ENCODE data around the gene GAGE12H. TPM values are rescaled to one million over a fixed set of nuclear protein-coding genes. Genes with fewer than 3 reads are reported as not detected.
"Not testable (repeated sequence)": the region's sequence is repeated elsewhere in the genome, so short reads cannot be mapped to it uniquely, and the experiment has no call there.

Gene GAGE12H
- total RNA-seq, 1 experiment from 2014 or later, result not detected

DNA sequence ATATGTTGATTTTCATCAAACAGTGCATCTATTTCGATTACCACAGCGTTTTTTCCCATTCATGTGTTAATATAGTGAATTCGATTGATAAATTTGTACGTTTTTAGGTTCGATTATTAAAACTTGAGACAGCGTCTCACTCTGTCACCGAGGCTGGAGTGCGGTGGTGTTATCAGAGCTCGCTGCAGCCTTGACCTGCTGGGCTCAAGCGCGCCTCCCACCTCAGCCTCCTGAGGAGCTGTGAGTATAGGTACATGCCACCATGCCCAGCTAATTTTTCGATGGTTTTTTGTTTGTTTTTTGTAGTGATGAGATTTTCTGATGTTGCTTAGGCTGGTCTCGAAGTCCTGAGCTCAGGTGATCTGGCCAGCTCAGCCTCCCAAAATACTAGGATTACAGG, 10.6 kb upstream of the GAGE12H start:
- H3K27ac Mint-ChIP-seq; H2BK5ac ChIP-seq (ENCODE audit: insufficient read length, low read length): not testable (repeated sequence)
- no CpG with 5 or more reads among the region's 13 CpGs for WGBS (ENCODE audit: extremely low coverage, insufficient read length, low lambda C conversion rate)

DNA sequence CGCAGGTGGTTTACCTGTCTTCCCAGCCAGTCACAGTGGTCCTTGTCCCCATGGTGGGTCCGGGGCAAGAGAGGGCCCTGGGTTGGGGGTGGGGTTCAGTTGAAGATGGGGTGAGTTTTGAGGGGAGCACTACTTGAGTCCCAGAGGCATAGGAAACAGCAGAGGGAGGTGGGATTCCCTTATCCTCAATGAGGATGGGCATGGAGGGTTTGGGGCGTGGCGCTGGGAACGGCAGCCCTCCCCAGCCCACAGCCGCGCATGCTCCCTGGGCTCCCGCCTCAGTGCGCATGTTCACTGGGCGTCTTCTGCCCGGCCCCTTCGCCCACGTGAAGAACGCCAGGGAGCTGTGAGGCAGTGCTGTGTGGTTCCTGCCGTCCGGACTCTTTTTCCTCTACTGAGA, 9.6 kb upstream of the GAGE12H start, which contains the start of gene GAGE12G:
GAGE12G (plus strand) TSS at position 301 of the 400 bp plus-strand sequence. CDS start 1,155 bp downstream, outside the sequence.
- not testable (repeated sequence) for DNase-seq, H3K4me3 Mint-ChIP-seq
- no CpG with 5 or more reads among the region's 16 CpGs for WGBS (ENCODE audit: extremely low coverage, insufficient read length, low lambda C conversion rate)

More for the DNA sequence above, 10.6 kb upstream of the GAGE12H start:
- H3K56ac ChIP-seq (ENCODE audit: insufficient read length, low read depth, low read length); H3K23ac ChIP-seq (ENCODE audit: insufficient read length, low read depth, low read length); H4K5ac ChIP-seq (ENCODE audit: insufficient read length, low read depth, low read length); DNase-seq; H4K8ac ChIP-seq (replicated peaks; ENCODE audit: insufficient read length, low read depth, low read length); H2BK12ac ChIP-seq (ENCODE audit: insufficient read length, low read depth, low read length); H4K91ac ChIP-seq (ENCODE audit: insufficient read length, low read depth, low read length); H3K27me3 ChIP-seq (ENCODE audit: insufficient read depth, low read length); H3T11ph ChIP-seq (ENCODE audit: low read length); H2BK15ac ChIP-seq (ENCODE audit: low read depth, low read length); H3K79me2 ChIP-seq (ENCODE audit: insufficient read depth, low read length); H3K9me3 Mint-ChIP-seq; H3K23me2 ChIP-seq (ENCODE audit: insufficient read length, low read depth, low read length, poor library complexity, severe bottlenecking); H2AFZ ChIP-seq (ENCODE audit: low read length); H3K4me1 ChIP-seq (ENCODE audit: insufficient read depth, low read length); H3K4ac ChIP-seq (ENCODE audit: low read depth, low read length); H4K20me1 ChIP-seq (ENCODE audit: control insufficient read depth, insufficient read depth, insufficient read length); H2BK20ac ChIP-seq (ENCODE audit: low read depth, low read length, poor library complexity, severe bottlenecking); H3K18ac ChIP-seq (ENCODE audit: insufficient read length, low read depth, low read length); H2AK5ac ChIP-seq (ENCODE audit: insufficient read length, low read length); H3K27ac ChIP-seq (ENCODE audit: insufficient read length, low read depth, low read length); H3K14ac ChIP-seq (ENCODE audit: insufficient read depth, low read length); H3K9ac ChIP-seq (ENCODE audit: extremely low read depth, insufficient read length, low read length); H3K4me2 ChIP-seq (ENCODE audit: insufficient read depth, insufficient read length, low read length); H3K36me3 Mint-ChIP-seq (ENCODE audit: insufficient read depth in 1 of 3, low read depth in 3 of 3); H2BK120ac ChIP-seq (ENCODE audit: low read depth, low read length, poor library complexity, severe bottlenecking); H3K9me3 ChIP-seq (ENCODE audit: control insufficient read depth, low read depth, low read length); H3K27me3 Mint-ChIP-seq (ENCODE audit: low read depth); H3K79me1 ChIP-seq (ENCODE audit: insufficient read depth, low read depth, low read length, poor library complexity, severe bottlenecking); H3K4me3 Mint-ChIP-seq; H3K4me1 Mint-ChIP-seq: not testable (repeated sequence)

More for the DNA sequence above, 9.6 kb upstream of the GAGE12H start, which contains the start of gene GAGE12G:
- not testable (repeated sequence) for H4K20me1 ChIP-seq (ENCODE audit: control insufficient read depth, insufficient read depth, insufficient read length); H3K27me3 ChIP-seq (ENCODE audit: insufficient read depth, low read length); H3K27me3 Mint-ChIP-seq (ENCODE audit: low read depth); H3K27ac ChIP-seq (ENCODE audit: insufficient read length, low read depth, low read length); H3K23ac ChIP-seq (ENCODE audit: insufficient read length, low read depth, low read length); H3K9me3 Mint-ChIP-seq; H3K4me1 ChIP-seq (ENCODE audit: insufficient read depth, low read length); H3K27ac Mint-ChIP-seq; H3K36me3 Mint-ChIP-seq (ENCODE audit: insufficient read depth in 1 of 3, low read depth in 3 of 3); H3T11ph ChIP-seq (ENCODE audit: low read length); H3K79me1 ChIP-seq (ENCODE audit: insufficient read depth, low read depth, low read length, poor library complexity, severe bottlenecking); H3K4me1 Mint-ChIP-seq; H3K4ac ChIP-seq (ENCODE audit: low read depth, low read length); H3K9ac ChIP-seq (ENCODE audit: extremely low read depth, insufficient read length, low read length); H2BK20ac ChIP-seq (ENCODE audit: low read depth, low read length, poor library complexity, severe bottlenecking); H3K9me3 ChIP-seq (ENCODE audit: control insufficient read depth, low read depth, low read length); H3K23me2 ChIP-seq (ENCODE audit: insufficient read length, low read depth, low read length, poor library complexity, severe bottlenecking); H2BK15ac ChIP-seq (ENCODE audit: low read depth, low read length); H3K14ac ChIP-seq (ENCODE audit: insufficient read depth, low read length); H4K91ac ChIP-seq (ENCODE audit: insufficient read length, low read depth, low read length); H3K56ac ChIP-seq (ENCODE audit: insufficient read length, low read depth, low read length); H2BK5ac ChIP-seq (ENCODE audit: insufficient read length, low read length); H2BK12ac ChIP-seq (ENCODE audit: insufficient read length, low read depth, low read length); H2BK120ac ChIP-seq (ENCODE audit: low read depth, low read length, poor library complexity, severe bottlenecking); H3K18ac ChIP-seq (ENCODE audit: insufficient read length, low read depth, low read length); H4K5ac ChIP-seq (ENCODE audit: insufficient read length, low read depth, low read length); H3K4me2 ChIP-seq (ENCODE audit: insufficient read depth, insufficient read length, low read length); H2AFZ ChIP-seq (ENCODE audit: low read length); H3K79me2 ChIP-seq (ENCODE audit: insufficient read depth, low read length); H2AK5ac ChIP-seq (ENCODE audit: insufficient read length, low read length); H4K8ac ChIP-seq (replicated peaks; ENCODE audit: insufficient read length, low read depth, low read length)
